Transverse colon (tissue), 4 donors: Measurements from ENCODE around the gene LIPI. TPM values are rescaled to one million over a fixed set of nuclear protein-coding genes. Genes with fewer than 3 reads are reported as not detected.

Experiments used
- DNase-seq: peaks from one replicate; pipeline ENCODE4 v3.0.0-alpha.2; 2019
- H3K27ac ChIP-seq, 4 donors: fragments of 200-600 bp; sonication (generic); 2 replicates each; pipeline ENCODE4 v1.5.1; 2016 to 2018; ENCODE audit warnings: inconsistent platforms in 4 of 4
- H3K27me3 ChIP-seq: fragments of 200-600 bp; sonication (generic); 2 replicates; pipeline ENCODE4 v1.5.1; 2017; ENCODE audit warnings: inconsistent platforms
- H3K36me3 ChIP-seq, 4 donors: fragments of 200-600 bp; sonication (generic); 2 replicates each; pipeline ENCODE4 v1.5.1; 2017 to 2019; ENCODE audit warnings: inconsistent platforms in 4 of 4
- H3K4me1 ChIP-seq, 4 donors: fragments of 200-600 bp; sonication (generic); 2 replicates each; pipeline ENCODE4 v1.5.1; 2017 to 2020; ENCODE audit warnings: inconsistent platforms in 4 of 4
- H3K4me3 ChIP-seq, 4 donors: fragments of 200-600 bp; sonication (generic); 1 replicate in 1 of 4; 2 replicates in 3 of 4; pipeline versions ENCODE4 v1.5.1 to v1.6.1; 2017 to 2019; ENCODE audit warnings: inconsistent platforms in 4 of 4
- H3K9me3 ChIP-seq, 2 donors: fragments of 200-600 bp; sonication (generic); 2 replicates each; pipeline ENCODE4 v1.5.1; 2017 to 2019; ENCODE audit warnings: inconsistent platforms in 2 of 2
- CTCF ChIP-seq, 5 experiments: fragments of 200-600 bp in 3 of 5; fragments of 450-650 bp in 2 of 5; sonication (generic) in 3 of 5; IDR thresholded peaks; 1 replicate in 2 of 5; 2 replicates in 3 of 5; pipeline ENCODE4 v1.5.1; 2016 to 2017; ENCODE audit warnings: antibody characterized with exemption in 5 of 5, inconsistent platforms in 3 of 5, mild to moderate bottlenecking in 2 of 5, moderate library complexity in 1 of 5
- EP300 ChIP-seq: sonication (generic); formaldehyde crosslinking; IDR thresholded peaks from one replicate; pipeline ENCODE4 v1.6.1; 2017; ENCODE audit warnings: antibody characterized with exemption, low read depth
- POLR2A ChIP-seq: fragments of 450-650 bp; IDR thresholded peaks from one replicate; pipeline ENCODE4 v1.6.1; 2016; ENCODE audit warnings: antibody characterized with exemption, mild to moderate bottlenecking, moderate library complexity
- POLR2AphosphoS5 ChIP-seq, 3 donors: sonication (generic); formaldehyde crosslinking; IDR thresholded peaks; one replicate each; pipeline ENCODE4 v1.6.1; 2016; ENCODE audit warnings: antibody characterized with exemption in 3 of 3
- WGBS, 2 donors: methylation state at CpG; one replicate each; pipeline ENCODE4 v1.1.5; 2018; ENCODE audit warnings: low coverage in 1 of 2; 5-methylcytosine and 5-hydroxymethylcytosine counted together
- in situ Hi-C, 4 donors: fragments of 200-750 bp; cut with MboI; loops; one replicate each; pipeline versions ENCODE4 v1.15.0 to v1.15.1; 2017; ENCODE audit warnings: low sequenced_read_pairs in 3 of 4, low pct_ligation_motif_present in 1 of 4, low pct_unique_long_range_greater_than_20kb in 1 of 4
- intact Hi-C: fragments of 100-400 bp; cut with DNase I; formaldehyde crosslinking; loops from one replicate; pipeline ENCODE4 v1.15.1; 2023; ENCODE audit warnings: low total_unique reads
- total RNA-seq, 4 donors: library from RNA; depleted of rRNA; stranded (reverse); fragments of >200 nt; gene quantifications; one replicate each; pipeline ENCODE4 v1.1.0, GENCODE V29; 2016

Gene LIPI
- total RNA-seq, 4 donors from 2014 or later, result not detected

DNA sequence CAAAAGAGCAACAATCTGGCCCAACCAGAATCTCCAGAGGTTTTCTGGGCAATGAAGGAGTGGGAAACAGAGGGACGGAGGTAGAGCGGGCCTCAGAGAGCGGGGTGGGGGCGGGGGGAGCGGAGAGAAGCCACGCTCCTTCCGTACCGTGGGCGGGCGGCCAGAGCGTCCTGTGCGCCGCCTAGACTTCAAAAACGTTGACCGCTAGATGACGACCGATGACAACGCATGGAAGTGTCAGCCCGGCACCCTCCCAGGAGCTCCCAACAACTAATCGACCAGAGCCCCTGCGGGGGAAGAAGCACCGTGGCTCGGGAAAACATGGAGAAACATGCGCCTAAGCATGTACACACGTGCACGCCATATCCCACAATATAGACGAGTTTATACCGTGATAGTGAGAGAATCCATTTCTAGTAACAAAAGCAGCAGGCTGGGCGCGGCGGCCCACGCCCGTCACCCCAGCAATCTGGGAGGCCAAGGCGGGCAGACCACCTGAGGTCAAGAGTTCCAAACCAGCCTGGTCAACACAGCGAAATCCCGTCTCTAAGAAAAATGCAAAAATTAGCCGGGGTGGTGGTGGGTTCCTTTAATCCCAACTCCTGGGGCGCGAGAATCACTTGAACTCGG, 131.9 kb downstream of the LIPI start:
- no peaks in the 10 kb centered on the region for H3K9me3 ChIP-seq
- WGBS, 2 donors, result 97% methylated on average over 27 to 40 of the region's 40 CpGs

GRCh38 chr21:14076143-14076806, 134.5 kb downstream of the LIPI start:
- Histone ChIP-seq H3K27me3 (no peaks in the 10 kb centered on the region), H3K9me3 (no peaks in the 10 kb centered on the region), H3K4me3 (no peak overlapping the region), H3K36me3 (no peaks in the 10 kb centered on the region), H3K27ac (no peak overlapping the region), H3K4me1 (no peaks in the 10 kb centered on the region)
- in situ Hi-C loops (no loop called here), intact Hi-C loops (no loop called here)
- DNase-seq, result no peak
- WGBS, 2 donors, result 92% methylated on average over 32 of the region's 32 CpGs; no CpG with 5 or more reads in 1 of the 2 donors
- no peak for TF ChIP-seq EP300
- TF ChIP-seq POLR2A, result no peak
- no peak for TF ChIP-seq CTCF (IDR thresholded peaks at IDR 0.05)

More for the DNA sequence above, 131.9 kb downstream of the LIPI start:
- in situ Hi-C loops, result no loop called here
- Histone ChIP-seq H3K36me3 (no peaks in the 10 kb centered on the region), H3K4me3 (no peak overlapping the region), H3K27me3 (no peaks in the 10 kb centered on the region), H3K4me1 (no peaks in the 10 kb centered on the region), H3K27ac (no peak overlapping the region)
- TF ChIP-seq CTCF (IDR thresholded peaks at IDR 0.05) (no peak), POLR2A (no peak), EP300 (no peak), POLR2AphosphoS5 (IDR thresholded peaks at IDR 0.05) (no peak)
- intact Hi-C loops, result no loop called here
- DNase-seq, result no peak

- Histone ChIP-seq H3K9me3 (no peaks in the 10 kb centered on the region), H3K4me1 (no peaks in the 10 kb centered on the region), H3K27ac (no peak overlapping the region), H3K36me3 (no peaks in the 10 kb centered on the region), H3K4me3 (no peak overlapping the region), H3K27me3 (no peaks in the 10 kb centered on the region)
- intact Hi-C loops (no loop called here), in situ Hi-C loops (no loop called here)
- 98% methylated on average over 25 of the region's 32 CpGs; no CpG with 5 or more reads in 1 of the 2 donors for WGBS, 2 donors
- DNase-seq, result no peak
- no peak for TF ChIP-seq CTCF (IDR thresholded peaks at IDR 0.05)
- TF ChIP-seq EP300, result no peak
- no peak for TF ChIP-seq POLR2AphosphoS5 (IDR thresholded peaks at IDR 0.05)
- TF ChIP-seq POLR2A, result no peak
Observed at GRCh38 chr21:14075346-14076142, 135.2 kb downstream of the LIPI start.

GRCh38 chr21:14074177-14074576, 136.6 kb downstream of the LIPI start:
- in situ Hi-C loops (no loop called here), intact Hi-C loops (no loop called here)
- Histone ChIP-seq H3K4me3 (no peak overlapping the region), H3K36me3 (no peaks in the 10 kb centered on the region), H3K9me3 (no peaks in the 10 kb centered on the region), H3K4me1 (no peaks in the 10 kb centered on the region), H3K27ac (no peak overlapping the region), H3K27me3 (no peaks in the 10 kb centered on the region)
- no peak for DNase-seq
- TF ChIP-seq POLR2A (no peak), POLR2AphosphoS5 (IDR thresholded peaks at IDR 0.05) (no peak), CTCF (IDR thresholded peaks at IDR 0.05) (no peak), EP300 (no peak)
- WGBS, 2 donors, result 97 to 100% methylated on average over 10 to 17 of the region's 17 CpGs
